ENCODE measurements around the gene ACTG1. TPM values are rescaled to one million over a fixed set of nuclear protein-coding genes. Genes with fewer than 3 reads are reported as not detected.

Gene ACTG1
- total RNA-seq, 1 donor from 2014 or later = 5,342 TPM

- DNase-seq = no peak
- no peak for TF ChIP-seq CTCF (IDR thresholded peaks at IDR 0.05; ENCODE audit: partially characterized antibody, unreplicated experiment)
- Mint-ChIP-seq H3K36me3 (ENCODE audit: unreplicated experiment) (no peaks in the 10 kb centered on the region), H3K9me3 (ENCODE audit: unreplicated experiment) (peaks cover 7% of the 10 kb centered on the region), H3K4me1 (ENCODE audit: low read depth, unreplicated experiment) (peaks cover 5% of the 10 kb centered on the region), H3K27ac (ENCODE audit: unreplicated experiment) (no peak overlapping the region), H3K27me3 (ENCODE audit: unreplicated experiment) (peaks cover 4% of the 10 kb centered on the region), H3K4me3 (ENCODE audit: unreplicated experiment) (no peak overlapping the region)
Observed at GRCh38 chr17:81542431-81543338, 30.1 kb upstream of the ACTG1 start.

- H3K4me3 Mint-ChIP-seq (ENCODE audit: unreplicated experiment) = no peak overlapping the region
- DNase-seq = no peak
- H3K27ac Mint-ChIP-seq (ENCODE audit: unreplicated experiment) = no peak overlapping the region
- peaks cover 7% of the 10 kb centered on the region for H3K27me3 Mint-ChIP-seq (ENCODE audit: unreplicated experiment)
- no peak for TF ChIP-seq CTCF (IDR thresholded peaks at IDR 0.05; ENCODE audit: partially characterized antibody, unreplicated experiment)
- peaks cover 5% of the 10 kb centered on the region for H3K4me1 Mint-ChIP-seq (ENCODE audit: low read depth, unreplicated experiment)
- peaks cover 7% of the 10 kb centered on the region for H3K9me3 Mint-ChIP-seq (ENCODE audit: unreplicated experiment)
- H3K36me3 Mint-ChIP-seq (ENCODE audit: unreplicated experiment) = no peaks in the 10 kb centered on the region
Observed at GRCh38 chr17:81541123-81541522, 28.5 kb upstream of the ACTG1 start.

- peaks cover 7% of the 10 kb centered on the region for H3K27me3 Mint-ChIP-seq (ENCODE audit: unreplicated experiment)
- H3K9me3 Mint-ChIP-seq (ENCODE audit: unreplicated experiment) = peaks cover 10% of the 10 kb centered on the region
- H3K4me3 Mint-ChIP-seq (ENCODE audit: unreplicated experiment) = no peak overlapping the region
- DNase-seq = no peak
- H3K4me1 Mint-ChIP-seq (ENCODE audit: low read depth, unreplicated experiment) = peaks cover 5% of the 10 kb centered on the region
- TF ChIP-seq CTCF (IDR thresholded peaks at IDR 0.05; ENCODE audit: partially characterized antibody, unreplicated experiment) = no peak
- no peaks in the 10 kb centered on the region for H3K36me3 Mint-ChIP-seq (ENCODE audit: unreplicated experiment)
- no peak overlapping the region for H3K27ac Mint-ChIP-seq (ENCODE audit: unreplicated experiment)
Observed at GRCh38 chr17:81540676-81541027, 28.1 kb upstream of the ACTG1 start.

- Mint-ChIP-seq H3K36me3 (ENCODE audit: unreplicated experiment) (no peaks in the 10 kb centered on the region), H3K27me3 (ENCODE audit: unreplicated experiment) (peaks cover 7% of the 10 kb centered on the region), H3K4me1 (ENCODE audit: low read depth, unreplicated experiment) (peaks cover 5% of the 10 kb centered on the region), H3K27ac (ENCODE audit: unreplicated experiment) (no peak overlapping the region), H3K4me3 (ENCODE audit: unreplicated experiment) (no peak overlapping the region), H3K9me3 (ENCODE audit: unreplicated experiment) (peaks cover 10% of the 10 kb centered on the region)
- TF ChIP-seq CTCF (IDR thresholded peaks at IDR 0.05; ENCODE audit: partially characterized antibody, unreplicated experiment) = no peak
- DNase-seq = no peak
Observed at GRCh38 chr17:81539961-81540675, 27.5 kb upstream of the ACTG1 start.

GRCh38 chr17:81539571-81539900 is 26.9 kb upstream of the ACTG1 start:
- no peak overlapping the region for H3K27ac Mint-ChIP-seq (ENCODE audit: unreplicated experiment)
- peaks cover 5% of the 10 kb centered on the region for H3K4me1 Mint-ChIP-seq (ENCODE audit: low read depth, unreplicated experiment)

More at GRCh38 chr17:81539571-81539900, 26.9 kb upstream of the ACTG1 start:
- TF ChIP-seq CTCF (IDR thresholded peaks at IDR 0.05; ENCODE audit: partially characterized antibody, unreplicated experiment) = no peak
- no peaks in the 10 kb centered on the region for H3K36me3 Mint-ChIP-seq (ENCODE audit: unreplicated experiment)
- peaks cover 7% of the 10 kb centered on the region for H3K27me3 Mint-ChIP-seq (ENCODE audit: unreplicated experiment)
- H3K4me3 Mint-ChIP-seq (ENCODE audit: unreplicated experiment) = no peak overlapping the region
- peaks cover 10% of the 10 kb centered on the region for H3K9me3 Mint-ChIP-seq (ENCODE audit: unreplicated experiment)
- DNase-seq = no peak
